Mucosa of rectum (tissue), 2 donors: Measurements from ENCODE around the gene KRT25.

Experiments
- H3K27ac ChIP-seq, 2 donors: one replicate each; pipeline ENCODE4 v1.7.0; 2013; ENCODE audit warnings: inconsistent platforms in 2 of 2, low read depth in 2 of 2, low read length in 2 of 2
- H3K27me3 ChIP-seq, 2 donors: one replicate each; pipeline ENCODE4 v1.7.0; 2013; ENCODE audit warnings: low read length in 2 of 2; ENCODE audit not compliant: control insufficient read depth in 2 of 2, insufficient read depth in 2 of 2
- H3K36me3 ChIP-seq, 2 donors: one replicate each; pipeline ENCODE4 v1.7.0; 2013; ENCODE audit warnings: low read length in 2 of 2; ENCODE audit not compliant: control insufficient read depth in 2 of 2, insufficient read depth in 2 of 2
- H3K4me1 ChIP-seq, 2 donors: one replicate each; pipeline ENCODE4 v1.7.0; 2013; ENCODE audit warnings: low read length in 2 of 2, mild to moderate bottlenecking in 1 of 2; ENCODE audit not compliant: control insufficient read depth in 2 of 2, insufficient read depth in 2 of 2
- H3K4me3 ChIP-seq, 2 donors: one replicate each; pipeline ENCODE4 v1.7.0; 2013; ENCODE audit warnings: low read length in 2 of 2
- H3K9ac ChIP-seq, 2 donors: one replicate each; pipeline ENCODE4 v1.7.0; 2013; ENCODE audit warnings: low read length in 2 of 2, low read depth in 1 of 2, mild to moderate bottlenecking in 1 of 2
- H3K9me3 ChIP-seq, 2 donors: one replicate each; pipeline ENCODE4 v1.7.0; 2013; ENCODE audit warnings: low read length in 2 of 2; ENCODE audit not compliant: control insufficient read depth in 2 of 2
- donor health status: healthy.
- donor health status: Normal muscosa, but diverticular disease.

The KRT25 gene

GRCh38 chr17:40699853-40700252 lies 55.3 kb downstream of the KRT25 start:
- H3K36me3 ChIP-seq = no peaks in the 10 kb centered on the region
- peaks cover 2 to 3% of the 10 kb centered on the region in 2 donors for H3K4me1 ChIP-seq
- peaks cover 4 to 8% of the 10 kb centered on the region in 2 donors for H3K27me3 ChIP-seq
- no peaks in the 10 kb centered on the region for H3K9me3 ChIP-seq
- no peak overlapping the region for H3K27ac ChIP-seq
- no peak overlapping the region for H3K9ac ChIP-seq
- H3K4me3 ChIP-seq = no peak overlapping the region

GRCh38 chr17:40699371-40699770 lies 55.8 kb downstream of the KRT25 start:
- no peak overlapping the region for H3K27ac ChIP-seq
- H3K27me3 ChIP-seq = peaks cover 1 to 8% of the 10 kb centered on the region in 2 donors

More at GRCh38 chr17:40699371-40699770, 55.8 kb downstream of the KRT25 start:
- Histone ChIP-seq H3K4me3 (no peak overlapping the region), H3K9me3 (no peaks in the 10 kb centered on the region), H3K9ac (no peak overlapping the region), H3K4me1 (peaks cover 2 to 3% of the 10 kb centered on the region in 2 donors), H3K36me3 (no peaks in the 10 kb centered on the region)
